Activated T-cell treated with anti-CD3 and anti-CD28 coated beads for 4 hours (primary cell): ENCODE results near the gene SEMA4A.
A peak's percentile ranks its signal among the peaks of the same experiment; 100 is the strongest.
"Not testable (repeated sequence)": the region's sequence is repeated elsewhere in the genome, so short reads cannot be mapped to it uniquely, and the experiment has no call there.

Experiments used
- DNase-seq: peaks from one replicate; pipeline ENCODE4 v3.0.0-alpha.2; 2020

The SEMA4A gene

DNA sequence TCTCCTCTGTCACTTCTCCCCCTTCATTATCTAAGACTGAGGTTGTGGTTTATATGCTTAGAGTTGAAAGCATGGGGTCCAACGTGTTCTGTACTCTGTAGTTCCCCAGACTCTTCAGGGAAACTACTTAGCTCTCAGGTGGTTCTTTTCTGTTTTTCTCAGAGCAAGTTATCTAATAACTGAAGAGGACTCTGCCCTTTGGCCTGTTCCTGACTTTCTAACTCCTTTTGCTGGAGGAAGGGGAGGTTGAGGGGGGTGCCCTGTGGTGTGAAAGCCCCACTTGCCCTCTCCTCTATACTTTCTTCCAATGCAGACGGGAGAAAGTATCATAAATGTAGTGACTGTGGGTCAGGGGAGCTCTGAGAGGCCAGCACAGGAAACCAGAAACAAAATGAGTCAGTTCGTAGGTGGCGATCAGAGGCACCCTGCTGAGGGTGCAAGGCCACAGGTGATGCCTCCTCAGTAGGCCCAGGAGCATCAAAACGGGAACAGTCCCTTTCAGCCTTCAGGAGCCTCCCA is 45.5 kb downstream of the SEMA4A start:
- DNase-seq, result no peak

DNA sequence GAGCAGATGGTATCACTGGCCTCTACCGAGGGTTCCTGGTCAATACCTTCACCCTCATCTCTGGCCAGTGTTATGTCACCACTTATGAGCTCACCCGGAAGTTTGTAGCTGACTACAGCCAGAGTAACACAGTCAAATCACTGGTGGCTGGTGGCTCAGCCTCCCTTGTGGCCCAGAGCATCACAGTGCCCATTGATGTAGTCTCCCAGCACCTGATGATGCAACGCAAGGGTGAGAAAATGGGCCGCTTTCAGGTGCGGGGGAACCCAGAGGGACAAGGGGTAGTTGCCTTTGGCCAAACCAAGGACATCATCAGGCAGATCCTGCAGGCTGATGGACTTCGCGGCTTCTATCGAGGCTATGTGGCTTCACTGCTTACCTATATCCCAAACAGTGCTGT is 46.7 kb downstream of the SEMA4A start:
- DNase-seq, result no peak

DNA sequence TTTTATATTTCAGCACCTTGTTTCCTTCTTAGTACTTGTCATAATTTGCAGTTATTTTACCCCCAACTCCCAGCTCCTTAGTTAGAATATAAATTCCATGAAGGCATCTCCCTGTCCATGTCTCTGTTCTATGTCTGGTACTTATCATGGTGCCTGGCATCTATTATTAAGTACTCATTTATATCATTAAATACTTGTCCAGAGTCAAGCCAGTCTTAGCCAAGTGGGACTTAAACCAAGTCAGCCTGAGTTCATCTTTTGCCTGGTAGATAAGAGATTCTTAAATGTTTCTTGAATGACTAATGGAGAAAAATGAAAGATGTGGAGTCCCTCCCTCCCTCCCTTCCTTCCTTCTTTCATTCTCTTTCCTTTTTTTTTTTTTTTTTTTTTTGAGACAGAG is 49.9 kb downstream of the SEMA4A start:
- no peak for DNase-seq

DNA sequence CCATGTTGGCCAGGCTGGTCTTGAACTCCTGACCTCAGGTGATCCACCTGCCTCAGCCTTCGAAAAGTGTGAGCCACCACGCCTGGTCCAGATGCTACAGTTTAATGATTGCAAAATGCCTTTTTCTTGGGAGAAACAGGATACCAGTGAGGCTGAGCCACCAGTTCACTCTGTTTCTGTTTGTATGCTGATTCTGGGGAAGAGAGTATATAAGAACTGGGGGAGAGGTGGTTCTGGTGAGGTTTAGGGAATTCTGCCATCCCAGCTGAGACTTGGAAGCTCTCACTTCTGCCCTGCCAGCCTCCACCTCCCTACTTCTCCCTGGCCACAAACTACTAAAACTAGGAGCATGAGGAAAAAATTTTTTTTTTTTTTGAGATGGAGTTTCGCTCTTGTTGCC is 51.3 kb downstream of the SEMA4A start:
- no peak for DNase-seq

DNA sequence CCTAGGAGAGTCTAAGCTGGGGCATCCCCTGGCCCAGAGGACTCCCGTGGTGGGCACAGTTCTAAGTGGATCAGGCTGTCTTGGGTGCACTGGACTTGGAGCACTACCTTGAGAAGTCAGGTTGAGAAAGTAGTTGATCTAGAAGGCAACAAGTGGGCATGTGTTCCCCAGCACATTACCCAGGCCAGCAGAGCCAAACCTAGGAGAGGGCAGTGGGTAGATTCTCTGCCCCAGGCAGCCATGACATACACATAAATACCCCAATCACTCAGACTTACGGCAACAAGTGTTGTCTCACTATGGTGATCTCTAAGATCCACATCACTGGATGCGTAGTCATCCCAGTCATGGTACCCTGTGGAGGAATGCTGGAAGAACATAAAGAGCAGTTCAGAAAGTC is 57.9 kb downstream of the SEMA4A start:
- DNase-seq, result no peak

DNA sequence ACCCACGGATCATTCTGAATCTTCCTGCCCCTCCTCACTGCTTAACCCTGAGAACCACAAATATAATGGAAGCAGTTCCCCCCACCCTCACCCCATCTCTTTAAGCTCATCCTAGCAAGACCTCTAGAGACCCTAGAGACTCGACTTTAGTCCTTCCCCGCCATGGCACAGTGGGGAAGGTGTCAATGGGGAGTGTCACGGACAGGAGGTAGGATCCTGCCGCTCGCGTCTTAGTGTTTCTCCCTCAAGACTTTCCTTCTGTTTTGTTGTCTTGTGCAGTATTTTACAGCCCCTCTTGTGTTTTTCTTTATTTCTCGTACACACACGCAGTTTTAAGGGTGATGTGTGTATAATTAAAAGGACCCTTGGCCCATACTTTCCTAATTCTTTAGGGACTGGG is 58.7 kb downstream of the SEMA4A start:
- DNase-seq, result no peak

DNA sequence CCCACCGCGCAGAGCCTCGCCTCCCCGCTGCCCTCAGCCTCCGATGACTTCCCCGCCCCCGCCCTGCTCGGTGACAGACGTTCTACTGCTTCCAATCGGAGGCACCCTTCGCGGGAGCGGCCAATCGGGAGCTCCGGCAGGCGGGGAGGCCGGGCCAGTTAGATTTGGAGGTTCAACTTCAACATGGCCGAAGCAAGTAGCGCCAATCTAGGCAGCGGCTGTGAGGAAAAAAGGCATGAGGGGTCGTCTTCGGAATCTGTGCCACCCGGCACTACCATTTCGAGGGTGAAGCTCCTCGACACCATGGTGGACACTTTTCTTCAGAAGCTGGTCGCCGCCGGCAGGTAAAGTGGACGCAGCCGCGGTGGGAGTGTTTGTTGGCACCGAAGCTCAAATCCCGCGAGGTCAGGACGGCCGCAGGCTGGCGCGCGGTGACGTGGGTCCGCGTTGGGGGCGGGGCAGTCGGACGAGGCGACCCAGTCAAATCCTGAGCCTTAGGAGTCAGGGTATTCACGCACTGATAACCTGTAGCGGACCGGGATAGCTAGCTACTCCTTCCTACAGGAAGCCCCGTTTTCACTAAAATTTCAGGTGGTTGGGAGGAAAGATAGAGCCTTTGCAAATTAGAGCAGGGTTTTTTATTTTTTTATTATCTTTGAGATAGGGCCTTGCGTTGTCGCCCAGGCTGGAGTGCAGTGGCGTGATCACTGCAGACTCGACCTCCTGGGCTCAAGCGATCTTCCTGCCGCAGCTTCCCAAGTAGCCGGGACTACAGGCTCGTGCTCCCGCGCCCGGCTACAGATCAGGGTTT is 59.7 kb downstream of the SEMA4A start, which contains the start of gene PMF1:
Gene PMF1 (plus strand): TSS at position 175 of the 811 bp plus-strand sequence. CDS start 9 bp downstream, at position 184.
- DNase-seq, result peak; percentile 94

DNA sequence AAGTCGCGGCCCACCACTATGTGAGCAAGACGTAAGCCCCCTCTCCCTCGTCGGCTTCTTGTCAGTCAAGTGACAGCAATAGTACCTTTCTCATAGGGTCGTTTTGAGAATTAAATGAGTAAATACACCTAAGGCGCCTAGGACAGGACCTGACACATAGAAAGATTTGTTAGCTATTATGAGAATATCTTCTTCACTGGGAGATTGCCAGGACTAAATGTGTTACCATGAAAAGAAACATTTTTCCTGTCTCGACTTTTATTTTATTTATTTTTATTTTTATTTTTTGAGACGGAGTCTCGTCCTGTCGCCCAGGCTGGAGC is 60.2 kb downstream of the SEMA4A start:
- no peak for DNase-seq

DNA sequence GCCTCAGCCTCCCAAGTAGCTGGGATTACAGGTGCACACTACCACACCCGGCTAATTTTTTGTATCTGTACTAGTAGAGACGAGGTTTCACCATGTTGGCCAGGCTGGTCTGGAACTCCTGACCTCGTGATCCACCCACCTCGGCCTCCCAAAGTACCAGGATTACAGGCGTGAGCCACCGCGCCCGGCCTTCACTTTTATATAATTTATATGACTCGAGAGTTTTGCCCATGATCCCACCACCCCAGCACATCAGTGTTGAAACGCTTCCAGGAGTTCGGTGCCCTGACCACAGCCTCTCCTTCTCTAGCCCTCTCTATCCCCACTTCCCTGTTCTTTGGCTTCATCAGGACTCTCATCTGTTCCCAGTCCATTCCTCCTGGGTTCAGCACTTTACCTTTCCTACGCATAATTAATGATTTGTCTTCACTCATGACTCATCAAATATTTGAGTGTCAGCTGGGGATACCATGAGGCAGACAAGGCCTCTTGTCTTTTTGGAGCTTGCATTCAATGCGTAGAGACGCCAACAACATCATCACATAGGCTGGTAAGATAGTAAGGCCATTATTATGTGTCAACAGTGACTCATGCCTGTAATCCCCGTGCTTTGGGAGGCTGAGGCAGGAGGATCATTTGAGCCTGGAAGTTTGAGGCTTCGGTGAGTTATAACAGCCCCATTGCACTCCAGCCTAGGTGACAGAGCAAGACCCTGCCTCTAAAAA is 60.8 kb downstream of the SEMA4A start:
- no peak for DNase-seq

DNA sequence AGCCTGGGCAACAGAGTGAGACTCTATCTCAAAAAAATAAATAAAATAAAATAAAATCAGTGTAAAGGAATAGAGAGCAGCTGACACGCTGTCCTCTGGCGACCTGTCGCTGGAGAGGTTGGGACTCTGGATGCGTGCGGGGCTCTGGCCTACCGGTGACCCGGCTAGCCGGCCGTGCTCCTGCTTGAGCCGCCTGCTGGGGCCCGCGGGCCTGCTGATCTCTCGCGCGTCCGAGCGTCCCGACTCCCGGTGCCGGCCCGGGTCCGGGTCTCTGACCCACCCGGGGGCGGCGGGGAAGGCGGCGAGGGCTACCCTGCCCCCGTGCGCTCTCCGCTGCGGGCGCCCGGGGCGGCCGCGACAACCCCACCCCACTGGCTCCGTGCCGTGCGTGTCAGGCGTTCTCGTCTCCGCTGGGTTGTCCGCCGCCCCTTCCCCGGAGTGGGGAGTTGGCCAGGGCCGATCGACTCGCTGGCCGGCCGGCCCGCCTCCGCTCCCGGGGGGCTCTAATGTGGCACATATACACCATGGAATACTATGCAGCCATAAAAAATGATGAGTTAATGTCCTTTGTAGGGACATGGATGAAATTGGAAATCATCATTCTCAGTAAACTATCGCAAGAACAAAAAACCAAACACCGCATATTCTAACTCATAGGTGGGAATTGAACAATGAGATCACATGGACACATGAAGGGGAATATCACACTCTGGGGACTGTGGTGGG is 63.1 kb downstream of the SEMA4A start:
- DNase-seq, result not testable (repeated sequence)

DNA sequence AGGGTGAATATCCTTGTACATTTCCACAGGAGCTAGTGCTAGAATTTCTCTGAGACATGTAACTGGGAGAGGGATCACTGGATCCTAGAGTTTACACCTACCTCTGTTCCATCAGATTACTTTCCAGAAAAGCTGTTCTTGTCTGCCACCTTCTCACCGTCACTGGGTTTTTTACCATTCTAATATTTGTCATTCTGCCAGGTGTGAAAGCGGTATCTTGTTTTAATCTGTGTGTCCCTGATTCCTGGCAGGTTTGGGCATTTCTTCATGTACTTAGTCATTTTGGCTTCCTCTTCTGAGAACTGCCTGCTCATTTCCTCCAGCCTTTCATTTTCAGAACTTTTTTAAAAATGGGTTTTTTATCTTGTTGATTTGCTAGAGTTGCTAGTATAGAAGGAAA is 64.5 kb downstream of the SEMA4A start:
- DNase-seq, result peak; percentile 25

DNA sequence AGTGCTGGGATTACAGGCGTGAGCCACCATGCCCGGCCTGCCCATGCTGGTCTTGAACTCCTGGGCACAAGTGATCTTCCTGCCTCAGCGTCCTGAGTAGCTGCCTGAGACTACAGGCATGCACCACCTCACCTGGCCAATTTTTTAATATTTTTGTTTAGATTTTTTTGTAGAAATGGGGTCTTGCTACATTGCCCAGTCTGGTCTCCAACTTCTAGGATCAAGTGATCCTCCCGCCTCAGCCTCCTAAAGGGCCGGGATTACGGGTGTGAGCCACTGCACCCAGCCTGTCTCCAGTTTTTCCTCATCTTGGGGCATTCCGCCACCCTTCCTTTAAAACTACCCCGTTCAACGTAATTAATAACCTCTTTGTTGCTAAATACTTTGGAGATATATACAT is 66.8 kb downstream of the SEMA4A start:
- no peak for DNase-seq

DNA sequence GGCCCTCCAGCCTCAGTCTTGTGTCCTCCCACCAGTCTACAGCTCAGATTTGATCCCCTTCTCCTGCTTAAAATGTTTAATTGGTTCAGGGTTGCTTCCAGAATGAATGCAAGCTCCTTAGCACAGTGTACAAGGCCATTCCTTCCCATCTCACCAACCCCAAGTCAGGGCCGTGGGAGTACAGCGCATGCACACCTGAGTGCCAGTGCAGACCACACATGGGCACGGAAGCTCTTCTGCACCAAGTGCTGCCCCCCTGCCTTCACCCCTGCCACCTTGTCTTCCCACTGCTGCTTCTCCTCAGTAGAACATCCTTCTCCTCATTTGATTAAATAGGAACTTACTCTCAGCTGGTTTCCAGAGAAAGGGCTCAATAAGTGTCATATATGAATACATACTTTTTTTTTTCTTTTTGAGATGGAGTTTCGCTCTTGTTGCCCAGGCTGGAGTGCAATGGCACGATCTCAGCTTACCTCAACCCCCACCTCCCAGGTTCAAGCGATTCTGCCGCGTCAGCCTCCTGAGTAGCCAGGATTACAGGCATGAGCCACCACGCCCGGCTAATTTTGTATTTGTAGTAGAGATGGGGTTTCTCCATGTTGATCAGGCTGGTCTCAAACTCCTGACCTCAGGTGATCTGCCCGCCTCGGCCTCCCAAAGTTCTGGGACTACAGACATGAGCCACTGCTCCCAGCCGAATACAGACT is 68.8 kb downstream of the SEMA4A start:
- DNase-seq, result no peak

DNA sequence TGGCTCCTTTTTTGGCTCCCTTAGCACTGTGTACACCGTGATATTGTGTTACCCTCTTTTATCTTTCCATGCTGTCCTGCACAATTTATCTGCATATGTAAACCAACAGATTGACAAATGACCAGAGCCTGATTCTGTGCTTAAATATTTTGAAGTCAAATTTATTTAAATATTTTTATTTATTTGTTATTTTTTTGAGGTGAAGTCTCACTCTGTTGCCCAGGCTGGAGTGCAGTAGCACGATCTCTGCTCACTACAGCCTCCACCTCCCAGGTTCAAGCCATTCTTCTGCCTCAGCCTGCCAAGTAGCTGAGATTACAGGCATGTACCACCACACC is 72.3 kb downstream of the SEMA4A start:
- no peak for DNase-seq

DNA sequence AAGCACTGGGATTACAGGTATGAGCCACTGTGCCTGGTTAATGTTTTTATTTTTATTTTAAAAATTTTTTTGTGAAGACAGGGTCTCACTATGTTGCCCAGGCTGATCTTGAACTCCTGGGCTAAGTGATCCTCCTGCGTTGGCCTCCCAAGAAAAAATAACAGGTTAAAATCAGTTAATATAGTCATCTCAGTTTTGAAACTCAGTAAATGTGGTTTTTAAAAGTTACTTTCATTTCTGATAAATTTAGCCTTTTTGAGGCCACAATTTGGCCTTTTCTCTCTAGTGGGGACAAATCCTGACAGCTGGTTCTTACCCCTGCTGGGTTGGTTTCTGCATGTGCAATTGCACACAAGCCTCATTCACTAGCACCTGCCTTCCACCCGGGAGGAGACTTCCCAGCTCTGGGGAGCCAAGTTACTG is 72.7 kb downstream of the SEMA4A start:
- no peak for DNase-seq

DNA sequence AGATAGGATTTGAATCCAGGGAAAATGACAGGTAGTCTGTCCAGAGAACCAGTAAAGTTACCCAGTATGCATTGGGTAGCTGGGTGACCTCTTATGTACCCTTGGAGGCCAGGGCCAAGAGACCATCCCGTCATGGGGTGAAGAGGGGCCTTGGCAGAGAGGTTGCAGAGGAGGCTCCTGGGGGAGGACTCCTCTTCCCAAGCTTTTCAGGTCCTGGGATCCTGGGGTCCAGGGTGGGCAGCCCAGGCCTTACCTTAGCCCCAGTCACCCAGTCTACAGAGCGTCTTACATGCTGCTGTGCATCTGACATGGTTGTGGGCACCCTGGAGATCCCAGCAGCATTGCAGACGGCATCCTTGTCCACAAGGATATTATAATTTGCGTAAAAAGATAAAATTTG is 73.4 kb downstream of the SEMA4A start:
- DNase-seq, result no peak
